ENCODE measurements around the gene PROZ. TPM values are rescaled to one million over a fixed set of nuclear protein-coding genes. Genes with fewer than 3 reads are reported as not detected.
A peak's percentile ranks its signal among the peaks of the same experiment; 100 is the strongest.

The PROZ gene
- total RNA-seq, 1 experiment from 2014 or later: not detected

GRCh38 chr13:113155982-113156655, 2.3 kb upstream of the PROZ start:
- no peak overlapping the region for H3K4me3 Mint-ChIP-seq
- peaks cover 0 to 4% of the 10 kb centered on the region in 2 experiments; a peak in 3 of 5 replicates for H3K9me3 Mint-ChIP-seq
- no peak overlapping the region for H4K5ac ChIP-seq (ENCODE audit: insufficient read length, low read depth, low read length)

More at GRCh38 chr13:113155982-113156655, 2.3 kb upstream of the PROZ start:
- Histone ChIP-seq H2BK12ac (ENCODE audit: insufficient read length, low read depth, low read length) (no peak overlapping the region), H2BK15ac (ENCODE audit: low read depth, low read length) (no peak overlapping the region), H3K27ac (ENCODE audit: insufficient read length, low read depth, low read length) (no peak overlapping the region), H3K18ac (ENCODE audit: insufficient read length, low read depth, low read length) (no peak overlapping the region), H2BK120ac (ENCODE audit: low read depth, low read length, poor library complexity, severe bottlenecking) (no peak overlapping the region), H3K79me1 (ENCODE audit: insufficient read depth, low read depth, low read length, poor library complexity, severe bottlenecking) (no peaks in the 10 kb centered on the region), H2BK20ac (ENCODE audit: low read depth, low read length, poor library complexity, severe bottlenecking) (no peak overlapping the region), H3K4ac (ENCODE audit: low read depth, low read length) (no peak overlapping the region), H3K9ac (ENCODE audit: extremely low read depth, insufficient read length, low read length) (no peak overlapping the region), H3K4me2 (ENCODE audit: insufficient read depth, insufficient read length, low read length) (no peak overlapping the region), H3K14ac (ENCODE audit: insufficient read depth, low read length) (no peak overlapping the region), H2AK5ac (ENCODE audit: insufficient read length, low read length) (no peak overlapping the region), H3K56ac (ENCODE audit: insufficient read length, low read depth, low read length) (no peak overlapping the region), H4K91ac (ENCODE audit: insufficient read length, low read depth, low read length) (no peak overlapping the region), H3K9me3 (ENCODE audit: control insufficient read depth, low read depth, low read length) (no peaks in the 10 kb centered on the region), H2BK5ac (ENCODE audit: insufficient read length, low read length) (no peak overlapping the region), H4K20me1 (ENCODE audit: control insufficient read depth, insufficient read depth, insufficient read length) (no peaks in the 10 kb centered on the region), H3K23me2 (ENCODE audit: insufficient read length, low read depth, low read length, poor library complexity, severe bottlenecking) (peaks cover 12% of the 10 kb centered on the region), H3K23ac (ENCODE audit: insufficient read length, low read depth, low read length) (no peak overlapping the region), H3K4me1 (ENCODE audit: insufficient read depth, low read length) (no peaks in the 10 kb centered on the region; the same call in 1 of the 2 replicates), H4K8ac (replicated peaks; ENCODE audit: insufficient read length, low read depth, low read length) (no peak overlapping the region), H3K79me2 (ENCODE audit: insufficient read depth, low read length) (no peaks in the 10 kb centered on the region), H2AFZ (ENCODE audit: low read length) (no peak overlapping the region), H3T11ph (ENCODE audit: low read length) (no peak overlapping the region), H3K27me3 (ENCODE audit: insufficient read depth, low read length) (no peaks in the 10 kb centered on the region; the same call in 1 of the 2 replicates)
- Mint-ChIP-seq H3K4me1 (peaks cover 44 to 50% of the 10 kb centered on the region in 2 experiments), H3K27ac (no peak overlapping the region), H3K36me3 (ENCODE audit: insufficient read depth in 1 of 3, low read depth in 3 of 3) (peaks cover 0 to 4% (median 0%) of the 10 kb centered on the region in 3 experiments; a peak in 3 of 7 replicates), H3K27me3 (ENCODE audit: low read depth) (peaks cover 39% of the 10 kb centered on the region)
- DNase-seq: peak; percentile 8
- no CpG with 5 or more reads among the region's 9 CpGs for WGBS (ENCODE audit: extremely low coverage, insufficient read length, low lambda C conversion rate)
- TF ChIP-seq CTCF (conservative IDR thresholded peaks at IDR 0.05): no peak

All from H9 (cell line).